Transverse colon (tissue), 4 donors: ENCODE results near the gene BRAT1. TPM values are rescaled to one million over a fixed set of nuclear protein-coding genes. Genes with fewer than 3 reads are reported as not detected.
A peak's percentile ranks its signal among the peaks of the same experiment; 100 is the strongest.
"Not testable (repeated sequence)": the region's sequence is repeated elsewhere in the genome, so short reads cannot be mapped to it uniquely, and the experiment has no call there.

Experiments used
- DNase-seq: peaks from one replicate; pipeline ENCODE4 v3.0.0-alpha.2; 2019
- H3K27ac ChIP-seq, 4 donors: fragments of 200-600 bp; sonication (generic); 2 replicates each; pipeline ENCODE4 v1.5.1; 2016 to 2018; ENCODE audit warnings: inconsistent platforms in 4 of 4
- H3K27me3 ChIP-seq: fragments of 200-600 bp; sonication (generic); 2 replicates; pipeline ENCODE4 v1.5.1; 2017; ENCODE audit warnings: inconsistent platforms
- H3K36me3 ChIP-seq, 4 donors: fragments of 200-600 bp; sonication (generic); 2 replicates each; pipeline ENCODE4 v1.5.1; 2017 to 2019; ENCODE audit warnings: inconsistent platforms in 4 of 4
- H3K4me1 ChIP-seq, 4 donors: fragments of 200-600 bp; sonication (generic); 2 replicates each; pipeline ENCODE4 v1.5.1; 2017 to 2020; ENCODE audit warnings: inconsistent platforms in 4 of 4
- H3K4me3 ChIP-seq, 4 donors: fragments of 200-600 bp; sonication (generic); 1 replicate in 1 of 4; 2 replicates in 3 of 4; pipeline versions ENCODE4 v1.5.1 to v1.6.1; 2017 to 2019; ENCODE audit warnings: inconsistent platforms in 4 of 4
- H3K9me3 ChIP-seq, 2 donors: fragments of 200-600 bp; sonication (generic); 2 replicates each; pipeline ENCODE4 v1.5.1; 2017 to 2019; ENCODE audit warnings: inconsistent platforms in 2 of 2
- CTCF ChIP-seq, 5 experiments: fragments of 200-600 bp in 3 of 5; fragments of 450-650 bp in 2 of 5; sonication (generic) in 3 of 5; IDR thresholded peaks; 1 replicate in 2 of 5; 2 replicates in 3 of 5; pipeline ENCODE4 v1.5.1; 2016 to 2017; ENCODE audit warnings: antibody characterized with exemption in 5 of 5, inconsistent platforms in 3 of 5, mild to moderate bottlenecking in 2 of 5, moderate library complexity in 1 of 5
- EP300 ChIP-seq: sonication (generic); formaldehyde crosslinking; IDR thresholded peaks from one replicate; pipeline ENCODE4 v1.6.1; 2017; ENCODE audit warnings: antibody characterized with exemption, low read depth
- POLR2A ChIP-seq: fragments of 450-650 bp; IDR thresholded peaks from one replicate; pipeline ENCODE4 v1.6.1; 2016; ENCODE audit warnings: antibody characterized with exemption, mild to moderate bottlenecking, moderate library complexity
- POLR2AphosphoS5 ChIP-seq, 3 donors: sonication (generic); formaldehyde crosslinking; IDR thresholded peaks; one replicate each; pipeline ENCODE4 v1.6.1; 2016; ENCODE audit warnings: antibody characterized with exemption in 3 of 3
- WGBS, 2 donors: methylation state at CpG; one replicate each; pipeline ENCODE4 v1.1.5; 2018; ENCODE audit warnings: low coverage in 1 of 2; 5-methylcytosine and 5-hydroxymethylcytosine counted together
- in situ Hi-C, 4 donors: fragments of 200-750 bp; cut with MboI; loops; one replicate each; pipeline versions ENCODE4 v1.15.0 to v1.15.1; 2017; ENCODE audit warnings: low sequenced_read_pairs in 3 of 4, low pct_ligation_motif_present in 1 of 4, low pct_unique_long_range_greater_than_20kb in 1 of 4
- intact Hi-C: fragments of 100-400 bp; cut with DNase I; formaldehyde crosslinking; loops from one replicate; pipeline ENCODE4 v1.15.1; 2023; ENCODE audit warnings: low total_unique reads
- total RNA-seq, 4 donors: library from RNA; depleted of rRNA; stranded (reverse); fragments of >200 nt; gene quantifications; one replicate each; pipeline ENCODE4 v1.1.0, GENCODE V29; 2016

The BRAT1 gene
- total RNA-seq, 4 donors from 2014 or later: 31.7 to 120 (median 40.4) TPM

GRCh38 chr7:2564970-2565540, 9.7 kb upstream of the BRAT1 start:
- no peaks in the 10 kb centered on the region for H3K9me3 ChIP-seq
- in situ Hi-C loops (no loop called here), intact Hi-C loops (no loop called here)
- peaks cover 6 to 43% (median 11%) of the 10 kb centered on the region in 4 donors for H3K4me1 ChIP-seq
- 57% methylated on average over 12 of the region's 12 CpGs; no CpG with 5 or more reads in 1 of the 2 donors for WGBS, 2 donors
- H3K27me3 ChIP-seq: no peaks in the 10 kb centered on the region
- no peak overlapping the region for H3K4me3 ChIP-seq
- TF ChIP-seq CTCF (IDR thresholded peaks at IDR 0.05) (peak in 1 of 5 experiments; percentile 20), EP300 (no peak), POLR2A (peak; percentile 31), POLR2AphosphoS5 (IDR thresholded peaks at IDR 0.05) (no peak)
- no peaks in the 10 kb centered on the region for H3K36me3 ChIP-seq
- peak overlapping the region in 2 of 4 donors; percentile 12 to 59 for H3K27ac ChIP-seq
- peak; percentile 63 for DNase-seq

GRCh38 chr7:2563955-2564354, 8.6 kb upstream of the BRAT1 start:
- Histone ChIP-seq H3K27ac (peak overlapping the region in 1 of 4 donors; percentile 59), H3K4me1 (peaks cover 10 to 50% (median 16%) of the 10 kb centered on the region in 4 donors)
- DNase-seq, H3K4me3 ChIP-seq, intact Hi-C loops, H3K36me3 ChIP-seq, H3K9me3 ChIP-seq, in situ Hi-C loops, H3K27me3 ChIP-seq: not testable (repeated sequence)
- 89 to 94% methylated on average over 1 to 3 of the region's 3 CpGs for WGBS, 2 donors

- in situ Hi-C loops (no loop called here), intact Hi-C loops (loop anchor here (5.0 kb wide), 1 partner anchor 63 kb away; no protein-coding TSS in a partner anchor)
- Histone ChIP-seq H3K36me3 (no peaks in the 10 kb centered on the region), H3K27ac (peak overlapping the region; percentile 85 to 90 (median 88)), H3K4me1 (peaks cover 13 to 51% (median 35%) of the 10 kb centered on the region in 4 donors), H3K4me3 (peak overlapping the region; percentile 80 to 100 (median 82)), H3K27me3 (no peaks in the 10 kb centered on the region), H3K9me3 (no peaks in the 10 kb centered on the region)
- 5% methylated on average over 52 of the region's 53 CpGs; no CpG with 5 or more reads in 1 of the 2 donors for WGBS, 2 donors
- peak; percentile 59 for DNase-seq
- TF ChIP-seq EP300: no peak
- peak; percentile 39 for TF ChIP-seq POLR2A
- peak in 1 of 3 donors; percentile 13 for TF ChIP-seq POLR2AphosphoS5 (IDR thresholded peaks at IDR 0.05)
Observed at GRCh38 chr7:2559283-2559950, 4.1 kb upstream of the BRAT1 start.

- WGBS, 2 donors: 1% methylated on average over 63 of the region's 66 CpGs; no CpG with 5 or more reads in 1 of the 2 donors
- Histone ChIP-seq H3K27ac (peak within 1 kb of the TSS; percentile 85 to 90 (median 88)), H3K27me3 (no peaks in the 10 kb centered on the region), H3K4me1 (peaks cover 20 to 58% (median 41%) of the 10 kb centered on the region in 4 donors), H3K9me3 (no peaks in the 10 kb centered on the region), H3K4me3 (peak within 1 kb of the TSS; percentile 80 to 100 (median 82)), H3K36me3 (no peaks in the 10 kb centered on the region)
- intact Hi-C loops: loop anchor here (5.0 kb wide), 1 partner anchor 64 kb away; no protein-coding TSS in a partner anchor
- TF ChIP-seq POLR2A: no peak
- peak; percentile 42 to 55 (median 51) for TF ChIP-seq POLR2AphosphoS5 (IDR thresholded peaks at IDR 0.05)
- in situ Hi-C loops: no loop called here
- DNase-seq: peak; percentile 95
Observed at GRCh38 chr7:2558629-2559282, 3.4 kb upstream of the BRAT1 start, which contains the start of gene IQCE. Gene IQCE, plus strand, starts transcription at chr7:2558979. Its CDS starts 203 bp downstream, at chr7:2559182.

- WGBS, 2 donors: 9% methylated on average over 9 of the region's 12 CpGs; no CpG with 5 or more reads in 1 of the 2 donors
Observed at GRCh38 chr7:2554661-2555111, 638 bp downstream of the BRAT1 start.

More at GRCh38 chr7:2554661-2555111, 638 bp downstream of the BRAT1 start:
- H3K36me3 ChIP-seq: no peaks in the 10 kb centered on the region
- peaks cover 10 to 38% (median 28%) of the 10 kb centered on the region in 4 donors for H3K4me1 ChIP-seq
- DNase-seq: no peak
- in situ Hi-C loops (no loop called here), intact Hi-C loops (loop anchor here (5.0 kb wide), 1 partner anchor 68 kb away; no protein-coding TSS in a partner anchor)
- no peaks in the 10 kb centered on the region for H3K9me3 ChIP-seq
- H3K27me3 ChIP-seq: no peaks in the 10 kb centered on the region
- peak overlapping the region; percentile 95 to 97 (median 96) for H3K27ac ChIP-seq
- TF ChIP-seq POLR2A (no peak), EP300 (no peak), CTCF (IDR thresholded peaks at IDR 0.05) (no peak), POLR2AphosphoS5 (IDR thresholded peaks at IDR 0.05) (no peak)
- H3K4me3 ChIP-seq: peak overlapping the region; percentile 69 to 93 (median 84)
